Measurements from ENCODE around the gene CWC15.

- TF ChIP-seq EZH2 (IDR thresholded peaks at IDR 0.05; ENCODE audit: low read length) (no peak), CTCF (optimal IDR thresholded peaks at IDR 0.05 in 1 of 3, IDR thresholded peaks at IDR 0.05 in 1 of 3, conservative IDR thresholded peaks at IDR 0.05 in 1 of 3; ENCODE audit: extremely low read depth in 1 of 3, insufficient read depth in 2 of 3, low read length in 3 of 3) (no peak)
Observed at GRCh38 chr11:94912806-94913205, 60.5 kb downstream of the CWC15 start.
